Uterus (tissue), 4 donors: ENCODE measurements around the gene HBQ1. TPM values are rescaled to one million over a fixed set of nuclear protein-coding genes. Genes with fewer than 3 reads are reported as not detected.
"Not testable (repeated sequence)": the region's sequence is repeated elsewhere in the genome, so short reads cannot be mapped to it uniquely, and the experiment has no call there.

Experiments
- DNase-seq, 2 donors: peaks; one replicate each; pipeline ENCODE4 v3.0.0-alpha.2; 2019 to 2020
- H3K27ac ChIP-seq, 2 donors: fragments of 200-600 bp; sonication (generic); 1 replicate in 1 of 2; 2 replicates in 1 of 2; pipeline ENCODE4 v1.5.1; 2016 to 2018
- H3K27me3 ChIP-seq, 2 donors: fragments of 200-600 bp; sonication (generic); one replicate each; pipeline ENCODE4 v1.5.1; 2018 to 2019; ENCODE audit warnings: control low read depth in 1 of 2
- H3K36me3 ChIP-seq, 2 donors: fragments of 200-600 bp; sonication (generic); one replicate each; pipeline ENCODE4 v1.5.1; 2019; ENCODE audit warnings: control low read depth in 1 of 2
- H3K4me1 ChIP-seq, 2 donors: fragments of 200-600 bp; sonication (generic); one replicate each; pipeline ENCODE4 v1.5.1; 2018 to 2019; ENCODE audit warnings: control low read depth in 1 of 2
- H3K4me3 ChIP-seq, 2 donors: fragments of 200-600 bp; sonication (generic); 1 replicate in 1 of 2; 2 replicates in 1 of 2; pipeline ENCODE4 v1.5.1; 2018 to 2019; ENCODE audit warnings: mild to moderate bottlenecking in 1 of 2
- H3K9me3 ChIP-seq, 2 donors: fragments of 200-600 bp; sonication (generic); one replicate each; pipeline ENCODE4 v1.5.1; 2019; ENCODE audit warnings: control low read depth in 1 of 2
- POLR2A ChIP-seq, 2 donors: fragments of 450-650 bp; IDR thresholded peaks; one replicate each; pipeline ENCODE4 v1.6.1; 2016; ENCODE audit warnings: antibody characterized with exemption in 2 of 2, mild to moderate bottlenecking in 1 of 2, moderate library complexity in 1 of 2
- intact Hi-C: fragments of 100-400 bp; cut with DNase I; formaldehyde crosslinking; loops from one replicate; pipeline ENCODE4 v1.15.1; 2023; ENCODE audit warnings: low total_unique reads
- small RNA-seq: library from RNA; depleted of rRNA; stranded (forward); fragments of <200 nt; gene quantifications from one replicate; pipeline ENCODE3, GENCODE V24; 2016
- total RNA-seq, 4 donors: library from RNA; depleted of rRNA in 3 of 4; stranded (reverse); fragments of >200 nt in 3 of 4; gene quantifications; one replicate each; pipeline versions ENCODE4 v1.1.0 to v1.2.4, GENCODE V29; 2014 to 2023
- TF ChIP-seq, protein P1 (sequence below), 4 experiments: fragments of 200-600 bp in 2 of 4; fragments of 450-650 bp in 2 of 4; sonication (generic) in 2 of 4; IDR thresholded peaks; one replicate each; pipeline ENCODE4 v1.5.1; 2016 to 2019; ENCODE audit warnings: antibody characterized with exemption in 4 of 4, mild to moderate bottlenecking in 2 of 4, moderate library complexity in 1 of 4
- donor health status: DM: yes; HTN: yes; CAD: no.

HBQ1 gene
- total RNA-seq, 4 donors from 2014 or later: 4.1 TPM; not detected in 3

DNA sequence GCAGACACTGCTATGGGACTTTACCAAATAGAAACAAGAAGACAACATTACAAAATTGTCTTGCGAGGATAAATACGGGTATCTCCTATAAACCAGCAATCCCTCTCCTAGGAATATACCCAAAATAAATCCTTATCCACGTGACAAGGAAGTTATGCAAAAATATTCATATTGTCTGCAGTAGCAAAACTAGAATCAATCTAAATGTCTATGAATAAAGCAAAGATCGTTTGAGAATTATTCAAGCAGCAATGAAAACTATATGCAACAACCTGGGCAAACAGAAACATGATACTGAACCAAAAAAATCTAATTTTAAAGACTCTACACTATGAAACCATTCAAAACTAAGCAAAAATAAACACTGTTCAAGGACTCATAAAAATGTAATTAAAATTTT is 39.8 kb downstream of the HBQ1 start:
- H3K27me3 ChIP-seq: no peaks in the 10 kb centered on the region
- intact Hi-C loops: no loop called here
- no peak overlapping the region for H3K27ac ChIP-seq
- no peaks in the 10 kb centered on the region for H3K4me1 ChIP-seq
- no peaks in the 10 kb centered on the region for H3K9me3 ChIP-seq
- H3K36me3 ChIP-seq: no peaks in the 10 kb centered on the region
- DNase-seq: no peak
- TF ChIP-seq, protein P1, sequence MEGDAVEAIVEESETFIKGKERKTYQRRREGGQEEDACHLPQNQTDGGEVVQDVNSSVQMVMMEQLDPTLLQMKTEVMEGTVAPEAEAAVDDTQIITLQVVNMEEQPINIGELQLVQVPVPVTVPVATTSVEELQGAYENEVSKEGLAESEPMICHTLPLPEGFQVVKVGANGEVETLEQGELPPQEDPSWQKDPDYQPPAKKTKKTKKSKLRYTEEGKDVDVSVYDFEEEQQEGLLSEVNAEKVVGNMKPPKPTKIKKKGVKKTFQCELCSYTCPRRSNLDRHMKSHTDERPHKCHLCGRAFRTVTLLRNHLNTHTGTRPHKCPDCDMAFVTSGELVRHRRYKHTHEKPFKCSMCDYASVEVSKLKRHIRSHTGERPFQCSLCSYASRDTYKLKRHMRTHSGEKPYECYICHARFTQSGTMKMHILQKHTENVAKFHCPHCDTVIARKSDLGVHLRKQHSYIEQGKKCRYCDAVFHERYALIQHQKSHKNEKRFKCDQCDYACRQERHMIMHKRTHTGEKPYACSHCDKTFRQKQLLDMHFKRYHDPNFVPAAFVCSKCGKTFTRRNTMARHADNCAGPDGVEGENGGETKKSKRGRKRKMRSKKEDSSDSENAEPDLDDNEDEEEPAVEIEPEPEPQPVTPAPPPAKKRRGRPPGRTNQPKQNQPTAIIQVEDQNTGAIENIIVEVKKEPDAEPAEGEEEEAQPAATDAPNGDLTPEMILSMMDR (IDR thresholded peaks at IDR 0.05): no peak
- no peak for TF ChIP-seq POLR2A (IDR thresholded peaks at IDR 0.05)
- no peak overlapping the region for H3K4me3 ChIP-seq

DNA sequence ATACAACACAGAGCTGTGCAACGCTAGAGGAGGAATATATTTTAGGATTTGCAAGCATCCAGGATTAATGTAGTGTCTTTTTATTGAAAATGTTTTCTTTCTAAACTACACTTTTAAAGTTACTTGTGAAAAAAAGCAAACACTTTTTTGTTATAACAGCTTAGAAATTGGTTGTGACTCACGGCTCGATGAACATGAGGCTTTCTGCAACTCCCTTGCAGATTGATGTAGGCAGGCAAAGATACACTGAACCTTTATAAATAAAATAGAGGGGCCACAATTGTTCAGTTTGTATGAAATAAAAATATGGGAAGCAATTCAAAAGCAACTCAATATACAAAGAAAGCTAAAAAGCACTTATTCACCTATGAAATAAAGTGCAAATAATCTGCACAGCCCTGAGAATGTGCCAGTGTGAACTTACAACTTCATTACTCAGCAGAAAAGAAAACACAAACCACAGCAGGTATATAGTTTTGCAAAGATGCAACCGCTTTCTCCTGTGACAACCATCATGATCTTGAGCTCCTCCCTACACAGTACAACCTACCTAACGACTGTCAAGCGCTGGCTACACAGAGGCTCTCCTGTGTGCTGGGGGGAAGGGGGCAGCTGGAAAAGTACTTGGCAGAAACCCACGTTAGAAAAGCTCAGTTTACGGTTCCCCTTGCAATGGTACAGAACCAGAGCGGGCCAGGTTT is 48.0 kb downstream of the HBQ1 start:
- no peaks in the 10 kb centered on the region for H3K27me3 ChIP-seq
- TF ChIP-seq, protein P1 (IDR thresholded peaks at IDR 0.05): no peak
- TF ChIP-seq POLR2A (IDR thresholded peaks at IDR 0.05): no peak
- H3K4me3 ChIP-seq: peak overlapping the region; percentile 72 to 76
- H3K9me3 ChIP-seq: no peaks in the 10 kb centered on the region
- DNase-seq: no peak
- H3K27ac ChIP-seq: peak overlapping the region; percentile 95
- H3K36me3 ChIP-seq: no peaks in the 10 kb centered on the region
- H3K4me1 ChIP-seq: peaks cover 7 to 10% of the 10 kb centered on the region in 2 donors
- intact Hi-C loops: no loop called here

GRCh38 chr16:228852-229730 is 48.8 kb downstream of the HBQ1 start, which contains the start of gene LUC7L:
TSS of gene LUC7L (minus strand) at chr16:229449. CDS start at chr16:229339, 110 bp downstream.
- peak; percentile 86 to 98 for TF ChIP-seq POLR2A (IDR thresholded peaks at IDR 0.05)
- TF ChIP-seq, protein P1 (IDR thresholded peaks at IDR 0.05): no peak
- H3K9me3 ChIP-seq: no peaks in the 10 kb centered on the region
- peak; percentile 83 to 87 for DNase-seq
- H3K4me3 ChIP-seq: peak within 1 kb of the TSS; percentile 72 to 76
- H3K4me1 ChIP-seq: peaks cover 7 to 10% of the 10 kb centered on the region in 2 donors
- H3K27me3 ChIP-seq: no peaks in the 10 kb centered on the region
- no peaks in the 10 kb centered on the region for H3K36me3 ChIP-seq
- H3K27ac ChIP-seq: peak within 1 kb of the TSS; percentile 95
- intact Hi-C loops: no loop called here

- Histone ChIP-seq H3K27me3 (no peaks in the 10 kb centered on the region), H3K4me1 (peaks cover 7 to 10% of the 10 kb centered on the region in 2 donors), H3K9me3 (no peaks in the 10 kb centered on the region), H3K27ac (peak overlapping the region; percentile 95), H3K36me3 (no peaks in the 10 kb centered on the region), H3K4me3 (peak overlapping the region; percentile 72 to 76)
- intact Hi-C loops: no loop called here
- no peak for TF ChIP-seq POLR2A (IDR thresholded peaks at IDR 0.05)
- TF ChIP-seq, protein P1 (IDR thresholded peaks at IDR 0.05): no peak
- DNase-seq: no peak
Observed at GRCh38 chr16:229731-230281, 49.5 kb downstream of the HBQ1 start.

DNA sequence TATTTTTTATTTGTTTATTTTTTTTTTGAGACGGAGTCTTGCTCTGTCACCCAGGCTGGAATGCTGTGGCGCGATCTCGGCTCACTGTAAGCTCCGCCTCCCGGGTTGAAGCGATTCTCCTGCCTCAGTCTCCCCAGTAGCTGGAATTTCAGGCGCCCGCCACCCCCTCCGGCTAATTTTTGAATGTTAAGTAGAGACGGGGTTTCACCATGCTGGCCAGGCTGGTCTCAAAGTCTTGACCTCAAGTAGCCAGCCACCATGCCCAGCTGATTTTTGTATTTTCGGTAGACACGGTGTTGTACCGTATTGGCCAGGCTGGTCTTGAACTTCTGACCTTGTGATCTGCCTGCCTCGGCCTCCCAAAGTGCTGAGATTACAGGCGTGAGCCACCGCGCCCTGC is 50.1 kb downstream of the HBQ1 start:
- H3K36me3 ChIP-seq, H3K9me3 ChIP-seq, H3K4me1 ChIP-seq, H3K27ac ChIP-seq, H3K27me3 ChIP-seq, H3K4me3 ChIP-seq, DNase-seq, intact Hi-C loops: not testable (repeated sequence)

Small RNA genes lying within 50 kb of the gene (small RNA-seq; reads per million reads assigned to genes)
- gene RF00019: not detected

Other genes with a start within 250 kb of the HBQ1 start
- 10 to 100 TPM in 1 of 4 donors, 1 to 10 TPM in 2, under 1 TPM in 1; 0.51 to 12.3 (median 4.0) TPM for gene POLR3K, start 126.9 kb upstream of the HBQ1 start, total RNA-seq
- gene SNRNP25, start 126.6 kb upstream of the HBQ1 start, total RNA-seq: 10 to 100 TPM in 3 of 4 donors, 1 to 10 TPM in 1; 8.0 to 38.4 (median 21.6) TPM
- gene RHBDF1, start 107.8 kb upstream of the HBQ1 start, total RNA-seq: 10 to 100 TPM; 14.7 to 79.0 (median 31.1) TPM
- 100 to 1,000 TPM in 1 of 4 donors, 10 to 100 TPM in 3; 35.7 to 305 (median 63.7) TPM for gene MPG, start 102.2 kb upstream of the HBQ1 start, total RNA-seq
- 10 to 100 TPM; 13.9 to 34.8 (median 18.7) TPM for gene NPRL3, start 41.8 kb upstream of the HBQ1 start, total RNA-seq
- gene HBZ, start 27.8 kb upstream of the HBQ1 start, total RNA-seq: under 1 TPM in 1 of 4 donors, not detected in 3; 0.76 TPM
- gene HBM, start 14.5 kb upstream of the HBQ1 start, total RNA-seq: 1 to 10 TPM in 1 of 4 donors, not detected in 3; 1.4 TPM
- 100 to 1,000 TPM in 3 of 4 donors, 10 to 100 TPM in 1; 52.8 to 638 (median 317) TPM for gene HBA2, start 7.6 kb upstream of the HBQ1 start, total RNA-seq
- gene HBA1, start 3.8 kb upstream of the HBQ1 start, total RNA-seq: 100 to 1,000 TPM in 3 of 4 donors, 10 to 100 TPM in 1; 42.0 to 398 (median 263) TPM
- gene LUC7L, start 49.0 kb downstream of the HBQ1 start, total RNA-seq: 100 to 1,000 TPM in 2 of 4 donors, 10 to 100 TPM in 2; 47.6 to 118 (median 93.9) TPM
- 10 to 100 TPM in 2 of 4 donors, 1 to 10 TPM in 2; 5.6 to 65.5 (median 30.1) TPM for gene FAM234A, start 54.4 kb downstream of the HBQ1 start, total RNA-seq
- gene RGS11, start 95.5 kb downstream of the HBQ1 start, total RNA-seq: 1 to 10 TPM in 3 of 4 donors, not detected in 1; 1.1 to 2.4 (median 2.3) TPM
- gene ARHGDIG, start 100.1 kb downstream of the HBQ1 start, total RNA-seq: 1 to 10 TPM in 1 of 4 donors, not detected in 3; 2.1 TPM
- under 1 TPM in 1 of 4 donors, not detected in 3; 0.97 TPM for gene PDIA2, start 102.7 kb downstream of the HBQ1 start, total RNA-seq
- 10 to 100 TPM in 3 of 4 donors, 1 to 10 TPM in 1; 6.2 to 23.6 (median 19.9) TPM for gene AXIN1, start 172.3 kb downstream of the HBQ1 start, total RNA-seq
- gene MRPL28, start 190.1 kb downstream of the HBQ1 start, total RNA-seq: 10 to 100 TPM; 32.4 to 97.3 (median 50.1) TPM
- 10 to 100 TPM; 10.6 to 36.2 (median 12.8) TPM for gene PGAP6, start 201.5 kb downstream of the HBQ1 start, total RNA-seq
- gene NME4, start 216.7 kb downstream of the HBQ1 start, total RNA-seq: 10 to 100 TPM; 37.3 to 77.6 (median 62.2) TPM
- gene DECR2, start 221.4 kb downstream of the HBQ1 start, total RNA-seq: 100 to 1,000 TPM in 1 of 4 donors, 10 to 100 TPM in 3; 10.6 to 106 (median 31.9) TPM
- 10 to 100 TPM; 10.5 to 75.0 (median 49.4) TPM for gene RAB11FIP3, start 245.2 kb downstream of the HBQ1 start, total RNA-seq